Keratinocyte (primary cell): ENCODE data around the gene HAO2.

Experiments used
- CTCF ChIP-seq, 3 experiments: IDR thresholded peaks in 1 of 3; conservative IDR thresholded peaks in 1 of 3; optimal IDR thresholded peaks in 1 of 3; 2 replicates in 2 of 3; 3 replicates in 1 of 3; pipeline versions ENCODE3 to v1.5.1; 2011; ENCODE audit warnings: low read length in 3 of 3, mild to moderate bottlenecking in 3 of 3, moderate library complexity in 2 of 3, control low read depth in 1 of 3, inconsistent platforms in 1 of 3; ENCODE audit not compliant: insufficient read depth in 2 of 3; ENCODE audit errors: extremely low read depth in 1 of 3
- EZH2 ChIP-seq: IDR thresholded peaks from one replicate; pipeline ENCODE4 v1.6.1; 2012; ENCODE audit warnings: inconsistent platforms, mild to moderate bottlenecking, low read length, moderate library complexity

DNA sequence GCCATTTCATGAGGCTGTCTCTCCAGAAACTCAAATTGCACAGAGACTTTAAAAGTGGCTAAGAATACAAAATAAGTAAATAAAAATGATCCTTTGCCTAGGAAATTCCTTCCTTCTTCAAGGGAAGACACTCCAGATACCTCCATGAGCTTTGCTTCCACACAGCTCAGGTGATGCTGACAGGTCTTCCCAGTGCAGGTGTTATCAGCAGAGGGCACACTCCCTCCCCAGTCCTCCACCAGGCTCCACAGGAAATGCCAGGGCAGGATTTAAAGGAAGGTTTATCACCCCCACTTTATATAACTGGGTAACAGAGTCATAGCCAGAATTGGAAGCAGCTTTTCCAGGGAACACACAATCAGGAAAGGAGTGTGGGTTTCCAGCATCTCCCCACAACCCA is 52.1 kb downstream of the HAO2 start:
- TF ChIP-seq CTCF (optimal IDR thresholded peaks at IDR 0.05 in 1 of 3, IDR thresholded peaks at IDR 0.05 in 1 of 3, conservative IDR thresholded peaks at IDR 0.05 in 1 of 3; ENCODE audit: extremely low read depth in 1 of 3, insufficient read depth in 2 of 3, low read length in 3 of 3) (peak in 2 of 3 experiments; percentile 9 to 24), EZH2 (no peak)
